DND-41 (cell line): ENCODE results near the gene OTP.
"Not testable (repeated sequence)": the region's sequence is repeated elsewhere in the genome, so short reads cannot be mapped to it uniquely, and the experiment has no call there.

Experiments
- ATAC-seq: fragments of 200-7000 bp; cut with Tn5 transposase; 3 replicates; pipeline ENCODE4 v1.9.1; 2021; ENCODE audit warnings: low read depth; ENCODE audit not compliant: insufficient read depth
- DNase-seq: peaks from one replicate; pipeline ENCODE4 v3.0.0-alpha.2; 2020
- H2AFZ ChIP-seq: 2 replicates; pipeline ENCODE4 v1.6.0; 2012; ENCODE audit warnings: low read depth, low read length
- H3K27ac ChIP-seq: 2 replicates; pipeline ENCODE4 v1.5.1; 2012; ENCODE audit warnings: low read length, inconsistent platforms
- H3K27me3 ChIP-seq: fragments of 200-600 bp; sonication (generic); 2 replicates; pipeline ENCODE4 v1.6.0; 2012; ENCODE audit warnings: low read length, mild to moderate bottlenecking, inconsistent platforms; ENCODE audit not compliant: insufficient read depth, poor library complexity
- H3K36me3 ChIP-seq: 2 replicates; pipeline ENCODE4 v1.5.1; 2012; ENCODE audit warnings: low read length, inconsistent platforms; ENCODE audit not compliant: insufficient read depth
- H3K4me1 ChIP-seq: 2 replicates; pipeline ENCODE4 v1.5.1; 2012; ENCODE audit warnings: mild to moderate bottlenecking, low read length; ENCODE audit not compliant: insufficient read depth
- H3K4me2 ChIP-seq: 2 replicates; pipeline ENCODE4 v1.6.0; 2012; ENCODE audit warnings: mild to moderate bottlenecking, moderate library complexity, low read length, inconsistent platforms; ENCODE audit not compliant: insufficient read depth
- H3K4me3 ChIP-seq, 2 experiments: fragments of 200-600 bp in 1 of 2; shearing (Covaris generic) in 1 of 2; 2 replicates each; pipeline ENCODE4 v1.5.1; 2012 to 2016; ENCODE audit warnings: inconsistent platforms in 2 of 2, low read length in 2 of 2, mild to moderate bottlenecking in 2 of 2, low read depth in 1 of 2, moderate library complexity in 1 of 2
- H3K79me2 ChIP-seq: 2 replicates; pipeline ENCODE4 v1.6.0; 2012; ENCODE audit warnings: low read length, inconsistent platforms; ENCODE audit not compliant: insufficient read depth
- H3K9ac ChIP-seq: 2 replicates; pipeline ENCODE4 v1.6.0; 2012; ENCODE audit warnings: low read depth, mild to moderate bottlenecking, inconsistent platforms, low read length, moderate library complexity
- H3K9me3 ChIP-seq: 2 replicates; pipeline ENCODE4 v1.5.1; 2012; ENCODE audit warnings: low read length, moderate library complexity, mild to moderate bottlenecking, inconsistent platforms; ENCODE audit not compliant: insufficient read depth, severe bottlenecking
- H4K20me1 ChIP-seq: 2 replicates; pipeline ENCODE4 v1.6.0; 2012; ENCODE audit warnings: low read length; ENCODE audit not compliant: insufficient read depth
- CTCF ChIP-seq: IDR thresholded peaks from 2 replicates; pipeline ENCODE4 v1.5.1; 2012; ENCODE audit warnings: borderline replicate concordance, low read length, moderate library complexity, mild to moderate bottlenecking; ENCODE audit not compliant: poor library complexity, severe bottlenecking; ENCODE audit errors: extremely low read depth
- EZH2 ChIP-seq: IDR thresholded peaks from 3 replicates; pipeline ENCODE4 v1.6.1; 2012; ENCODE audit warnings: borderline replicate concordance, low read depth, mild to moderate bottlenecking, moderate library complexity, low read length, inconsistent platforms; ENCODE audit not compliant: severe bottlenecking

OTP gene

GRCh38 chr5:77588175-77588574 is 50.3 kb downstream of the OTP start:
- no peaks in the 10 kb centered on the region for H3K79me2 ChIP-seq
- ATAC-seq (no peak), DNase-seq (no peak)
- H3K36me3 ChIP-seq = no peaks in the 10 kb centered on the region
- H3K27me3 ChIP-seq = peaks cover 6% of the 10 kb centered on the region
- H2AFZ ChIP-seq = no peak overlapping the region
- H3K4me2 ChIP-seq = no peak overlapping the region
- H3K4me3 ChIP-seq = no peak overlapping the region
- H3K4me1 ChIP-seq = no peaks in the 10 kb centered on the region
- H3K9ac ChIP-seq = no peak overlapping the region
- H4K20me1 ChIP-seq = no peaks in the 10 kb centered on the region
- TF ChIP-seq CTCF = no peak
- TF ChIP-seq EZH2 = no peak
- H3K27ac ChIP-seq = no peak overlapping the region
- peaks cover 3% of the 10 kb centered on the region for H3K9me3 ChIP-seq

GRCh38 chr5:77586101-77586500 is 52.4 kb downstream of the OTP start:
- Histone ChIP-seq H3K9ac (no peak overlapping the region), H3K4me3 (no peak overlapping the region), H3K27ac (no peak overlapping the region), H3K9me3 (no peaks in the 10 kb centered on the region), H3K27me3 (peaks cover 6% of the 10 kb centered on the region), H4K20me1 (no peaks in the 10 kb centered on the region), H3K4me1 (no peaks in the 10 kb centered on the region), H3K36me3 (no peaks in the 10 kb centered on the region), H3K4me2 (no peak overlapping the region), H3K79me2 (no peaks in the 10 kb centered on the region), H2AFZ (no peak overlapping the region)
- no peak for DNase-seq
- ATAC-seq = no peak
- TF ChIP-seq CTCF = no peak
- TF ChIP-seq EZH2 = no peak

- not testable (repeated sequence) for H4K20me1 ChIP-seq, DNase-seq, H3K9ac ChIP-seq, ATAC-seq, H3K4me1 ChIP-seq, H3K4me2 ChIP-seq, H3K4me3 ChIP-seq, H3K79me2 ChIP-seq, H3K9me3 ChIP-seq, H2AFZ ChIP-seq, H3K27me3 ChIP-seq, H3K27ac ChIP-seq, H3K36me3 ChIP-seq
Measured at GRCh38 chr5:77582143-77582542, 56.4 kb downstream of the OTP start.
